ENCODE data around the gene TNP1. TPM values are rescaled to one million over a fixed set of nuclear protein-coding genes. Genes with fewer than 3 reads are reported as not detected.

The TNP1 gene
- total and polyA plus RNA-seq, 2 donors (not counting 1 experiment from before 2014, with no cell fraction given) = not detected

DNA sequence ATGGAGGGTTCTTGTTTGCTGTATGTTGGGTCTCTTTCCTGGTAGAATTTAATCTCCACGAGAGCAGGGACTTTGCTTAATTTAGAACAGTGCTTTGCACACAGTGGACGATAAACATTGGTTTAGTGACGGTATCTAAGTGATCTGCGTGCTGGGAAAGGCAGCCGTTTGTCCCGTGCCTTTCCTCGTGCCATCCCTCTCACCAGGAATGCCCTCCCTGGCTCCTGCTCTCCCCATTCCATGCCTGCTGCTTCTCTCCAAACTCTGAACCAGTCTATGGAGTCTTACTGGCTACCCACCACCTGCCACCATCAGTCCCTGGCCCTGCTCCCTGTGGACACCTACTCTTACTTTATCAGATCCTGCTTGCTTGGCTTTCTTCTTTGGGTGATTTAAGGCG, 27.3 kb upstream of the TNP1 start:
- Histone ChIP-seq H3K79me2 (ENCODE audit: control insufficient read depth, insufficient read depth, low read length) (no peaks in the 10 kb centered on the region), H3K9ac (ENCODE audit: insufficient read depth, low read length) (no peak overlapping the region), H3K9me3 (ENCODE audit: control insufficient read depth, insufficient read depth, low read depth, low read length) (no peaks in the 10 kb centered on the region), H3K4me3 (replicated peaks in 1 of 4; ENCODE audit: control extremely low read depth in 1 of 4, insufficient read depth in 1 of 4, low read depth in 3 of 4, low read length in 4 of 4) (no peak overlapping the region), H4K20me1 (ENCODE audit: control insufficient read depth, extremely low read depth, insufficient read depth, low read length) (no peaks in the 10 kb centered on the region), H2AFZ (ENCODE audit: low read length) (no peak overlapping the region), H3K36me3 (ENCODE audit: control insufficient read depth, insufficient read depth, low read length) (no peaks in the 10 kb centered on the region), H3K27me3 (ENCODE audit: control insufficient read depth, insufficient read depth, low read length) (peaks cover 6% of the 10 kb centered on the region), H3K4me1 (ENCODE audit: control insufficient read depth, extremely low read depth, insufficient read depth, low read length) (no peaks in the 10 kb centered on the region), H3K27ac (ENCODE audit: insufficient read depth, low read length) (no peak overlapping the region), H3K4me2 (ENCODE audit: extremely low read depth, insufficient read depth, low read length) (no peak overlapping the region)
- DNase-seq (ENCODE audit: low read depth in 2 of 2) = no peak
- no peak for TF ChIP-seq EZH2 (IDR thresholded peaks at IDR 0.05; ENCODE audit: low read length, missing control alignments)
- TF ChIP-seq CTCF (conservative IDR thresholded peaks at IDR 0.05 in 1 of 2, IDR thresholded peaks at IDR 0.05 in 1 of 2; ENCODE audit: low read depth in 1 of 2, low read length in 2 of 2) = no peak

GRCh38 chr2:216885117-216885553, 25.3 kb upstream of the TNP1 start:
- Histone ChIP-seq H3K4me3 (replicated peaks in 1 of 4; ENCODE audit: control extremely low read depth in 1 of 4, insufficient read depth in 1 of 4, low read depth in 3 of 4, low read length in 4 of 4) (no peak overlapping the region), H3K4me2 (ENCODE audit: extremely low read depth, insufficient read depth, low read length) (no peak overlapping the region), H2AFZ (ENCODE audit: low read length) (no peak overlapping the region), H3K79me2 (ENCODE audit: control insufficient read depth, insufficient read depth, low read length) (no peaks in the 10 kb centered on the region), H3K36me3 (ENCODE audit: control insufficient read depth, insufficient read depth, low read length) (no peaks in the 10 kb centered on the region), H3K9me3 (ENCODE audit: control insufficient read depth, insufficient read depth, low read depth, low read length) (no peaks in the 10 kb centered on the region), H3K4me1 (ENCODE audit: control insufficient read depth, extremely low read depth, insufficient read depth, low read length) (no peaks in the 10 kb centered on the region), H3K27me3 (ENCODE audit: control insufficient read depth, insufficient read depth, low read length) (peaks cover 6% of the 10 kb centered on the region), H4K20me1 (ENCODE audit: control insufficient read depth, extremely low read depth, insufficient read depth, low read length) (no peaks in the 10 kb centered on the region), H3K27ac (ENCODE audit: insufficient read depth, low read length) (no peak overlapping the region), H3K9ac (ENCODE audit: insufficient read depth, low read length) (no peak overlapping the region)
- DNase-seq (ENCODE audit: low read depth in 2 of 2) = no peak
- TF ChIP-seq EZH2 (IDR thresholded peaks at IDR 0.05; ENCODE audit: low read length, missing control alignments) (no peak), CTCF (conservative IDR thresholded peaks at IDR 0.05 in 1 of 2, IDR thresholded peaks at IDR 0.05 in 1 of 2; ENCODE audit: low read depth in 1 of 2, low read length in 2 of 2) (no peak)

GRCh38 chr2:216884347-216884746, 24.5 kb upstream of the TNP1 start:
- H3K79me2 ChIP-seq (ENCODE audit: control insufficient read depth, insufficient read depth, low read length) = no peaks in the 10 kb centered on the region
- no peak overlapping the region for H3K27ac ChIP-seq (ENCODE audit: insufficient read depth, low read length)
- H3K36me3 ChIP-seq (ENCODE audit: control insufficient read depth, insufficient read depth, low read length) = no peaks in the 10 kb centered on the region
- no peak for DNase-seq (ENCODE audit: low read depth in 2 of 2)
- no peaks in the 10 kb centered on the region for H3K4me1 ChIP-seq (ENCODE audit: control insufficient read depth, extremely low read depth, insufficient read depth, low read length)
- no peak overlapping the region for H3K9ac ChIP-seq (ENCODE audit: insufficient read depth, low read length)
- H3K9me3 ChIP-seq (ENCODE audit: control insufficient read depth, insufficient read depth, low read depth, low read length) = no peaks in the 10 kb centered on the region
- H3K4me3 ChIP-seq (replicated peaks in 1 of 4; ENCODE audit: control extremely low read depth in 1 of 4, insufficient read depth in 1 of 4, low read depth in 3 of 4, low read length in 4 of 4) = no peak overlapping the region
- no peak overlapping the region for H3K4me2 ChIP-seq (ENCODE audit: extremely low read depth, insufficient read depth, low read length)
- peaks cover 6% of the 10 kb centered on the region for H3K27me3 ChIP-seq (ENCODE audit: control insufficient read depth, insufficient read depth, low read length)
- no peaks in the 10 kb centered on the region for H4K20me1 ChIP-seq (ENCODE audit: control insufficient read depth, extremely low read depth, insufficient read depth, low read length)
- TF ChIP-seq CTCF (conservative IDR thresholded peaks at IDR 0.05 in 1 of 2, IDR thresholded peaks at IDR 0.05 in 1 of 2; ENCODE audit: low read depth in 1 of 2, low read length in 2 of 2) (no peak), EZH2 (IDR thresholded peaks at IDR 0.05; ENCODE audit: low read length, missing control alignments) (no peak)
- H2AFZ ChIP-seq (ENCODE audit: low read length) = no peak overlapping the region

All from fibroblast of lung (primary cell).